GM19328 (cell line): Measurements from ENCODE around the gene HSP90AA1.
"Not testable (repeated sequence)": the region's sequence is repeated elsewhere in the genome, so short reads cannot be mapped to it uniquely, and the experiment has no call there.

Experiments used
- ATAC-seq: cut with Tn5 transposase; IDR thresholded peaks from one replicate; pipeline ENCODE4 v1.9.1; 2021; ENCODE audit warnings: mild to moderate bottlenecking, moderate library complexity; ENCODE audit not compliant: unreplicated experiment

Gene HSP90AA1

DNA sequence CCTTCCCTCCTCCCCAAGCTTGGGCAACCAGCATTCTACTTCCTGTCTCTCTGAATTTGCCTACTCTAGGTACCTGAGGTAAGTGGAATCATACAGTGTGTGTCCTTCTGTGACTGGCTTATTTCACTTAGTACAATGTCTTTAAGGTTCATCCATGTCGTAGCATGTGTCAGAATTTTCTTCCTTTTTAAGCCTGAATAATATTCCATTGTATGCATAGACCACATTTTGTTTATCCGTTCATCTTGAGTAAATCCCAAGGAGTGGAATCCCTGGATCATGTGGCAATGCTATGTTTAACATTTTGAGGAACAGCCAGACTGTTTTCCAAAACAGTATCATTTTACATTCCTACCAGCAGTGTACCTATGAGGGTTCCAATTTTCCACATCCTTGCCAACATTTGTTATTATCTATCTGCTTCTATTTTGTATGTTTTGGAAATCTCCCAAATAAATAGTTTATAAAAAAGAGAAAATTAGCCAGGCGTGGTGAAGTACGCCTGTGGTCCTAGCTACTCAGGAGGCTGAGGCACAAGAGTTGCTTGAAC is 12.4 kb downstream of the HSP90AA1 start:
- ATAC-seq, result no peak

DNA sequence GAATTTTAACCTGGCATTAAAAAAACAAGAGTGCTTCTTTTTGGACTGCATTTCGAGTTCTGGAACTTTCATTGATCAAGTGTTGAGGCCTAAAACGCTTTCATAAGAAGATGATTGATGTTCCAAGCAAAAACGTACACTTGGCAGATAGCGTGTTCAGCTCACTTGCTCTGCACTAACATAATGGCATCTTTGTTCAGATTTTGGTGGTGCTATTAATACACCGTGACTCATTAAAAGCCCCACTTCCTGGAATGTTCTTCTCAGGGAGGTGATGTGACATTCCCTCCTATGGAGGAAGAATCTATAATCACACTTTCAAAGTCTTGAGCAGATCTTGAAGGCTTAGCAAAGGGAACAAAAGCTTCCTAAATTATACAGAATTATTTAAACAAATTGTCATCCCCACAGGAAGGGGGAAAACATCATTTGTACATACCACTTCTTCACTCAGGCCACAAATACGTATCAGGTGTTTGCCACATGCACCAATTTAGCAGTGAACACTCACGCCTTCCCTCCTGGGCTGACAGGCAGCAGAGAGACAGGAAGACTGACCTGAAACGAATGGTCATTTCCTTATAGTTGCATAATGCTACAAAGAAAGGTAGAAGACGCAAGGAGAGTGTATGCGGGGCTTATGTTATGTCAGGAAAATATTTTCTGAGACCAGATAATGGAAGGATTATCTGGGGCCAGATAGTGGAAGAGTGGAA is 15.4 kb downstream of the HSP90AA1 start:
- ATAC-seq, result no peak

DNA sequence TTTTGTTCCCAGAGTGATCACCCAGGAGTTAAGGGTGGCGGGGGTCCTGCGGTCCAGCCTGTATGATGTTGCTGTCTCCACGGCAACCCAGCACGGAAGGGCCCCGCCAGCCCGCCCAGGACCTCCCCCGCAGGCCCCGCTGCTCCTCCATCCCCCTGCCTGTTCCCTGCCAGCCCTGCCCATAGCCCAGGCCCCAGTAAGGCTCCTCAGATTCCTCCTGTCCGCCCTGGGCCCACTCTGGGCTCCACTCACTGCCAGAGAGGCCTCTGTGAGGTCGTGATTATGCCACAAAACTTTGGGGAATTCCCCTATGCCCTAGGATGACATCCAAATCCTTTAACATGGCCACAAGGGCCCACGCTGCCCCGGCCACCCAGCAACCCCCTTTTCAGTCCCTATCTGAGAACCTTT is 20.8 kb downstream of the HSP90AA1 start:
- no peak for ATAC-seq

DNA sequence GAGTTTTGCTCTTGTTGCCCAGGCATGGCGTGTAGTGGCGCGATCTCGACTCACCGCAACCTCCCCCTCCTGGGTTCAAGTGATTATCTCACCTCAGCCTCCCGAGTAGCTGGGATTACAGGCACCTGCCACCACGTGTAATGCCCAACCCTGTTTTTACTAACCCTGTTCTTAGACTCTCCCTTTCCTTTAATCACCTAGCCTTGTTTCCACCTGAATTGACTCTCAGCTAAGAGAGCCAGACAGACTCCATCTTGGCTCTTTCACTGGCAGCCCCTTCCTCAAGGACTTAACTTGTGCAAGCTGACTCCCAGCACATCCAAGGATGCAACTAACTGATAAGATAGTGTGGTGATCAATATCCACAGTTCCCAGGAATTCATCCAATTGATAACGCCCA is 22.3 kb downstream of the HSP90AA1 start:
- ATAC-seq, result not testable (repeated sequence)

DNA sequence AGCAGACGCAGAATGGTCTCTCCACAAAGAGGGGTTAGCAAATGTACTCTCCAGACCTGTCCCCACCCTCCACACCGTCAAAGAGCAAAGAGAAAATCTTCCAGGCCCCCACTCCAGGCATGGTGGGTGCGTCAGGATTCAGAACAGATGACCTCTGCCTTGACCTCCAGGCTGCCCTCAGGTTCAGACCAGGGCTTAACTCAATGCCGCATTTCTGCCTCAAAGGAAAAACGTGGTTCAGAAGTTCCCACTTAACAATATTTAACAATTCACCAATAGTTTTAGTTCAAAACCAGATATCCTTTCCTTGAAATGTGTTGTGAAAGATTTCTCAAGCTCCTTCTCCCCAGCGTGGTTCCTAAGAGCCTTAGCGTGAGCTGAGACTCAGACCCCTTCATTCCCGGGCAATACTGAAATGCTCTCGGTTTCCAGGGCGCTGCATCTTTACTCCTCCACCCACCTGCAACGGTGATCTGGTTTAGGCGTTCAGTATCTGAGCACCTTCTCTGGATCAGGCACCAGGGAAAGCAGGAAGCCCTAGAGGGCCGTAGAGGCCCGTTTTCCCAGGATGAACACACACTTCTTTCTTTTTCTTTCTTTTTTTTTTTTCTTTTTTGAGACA is 22.9 kb downstream of the HSP90AA1 start:
- ATAC-seq, result no peak

DNA sequence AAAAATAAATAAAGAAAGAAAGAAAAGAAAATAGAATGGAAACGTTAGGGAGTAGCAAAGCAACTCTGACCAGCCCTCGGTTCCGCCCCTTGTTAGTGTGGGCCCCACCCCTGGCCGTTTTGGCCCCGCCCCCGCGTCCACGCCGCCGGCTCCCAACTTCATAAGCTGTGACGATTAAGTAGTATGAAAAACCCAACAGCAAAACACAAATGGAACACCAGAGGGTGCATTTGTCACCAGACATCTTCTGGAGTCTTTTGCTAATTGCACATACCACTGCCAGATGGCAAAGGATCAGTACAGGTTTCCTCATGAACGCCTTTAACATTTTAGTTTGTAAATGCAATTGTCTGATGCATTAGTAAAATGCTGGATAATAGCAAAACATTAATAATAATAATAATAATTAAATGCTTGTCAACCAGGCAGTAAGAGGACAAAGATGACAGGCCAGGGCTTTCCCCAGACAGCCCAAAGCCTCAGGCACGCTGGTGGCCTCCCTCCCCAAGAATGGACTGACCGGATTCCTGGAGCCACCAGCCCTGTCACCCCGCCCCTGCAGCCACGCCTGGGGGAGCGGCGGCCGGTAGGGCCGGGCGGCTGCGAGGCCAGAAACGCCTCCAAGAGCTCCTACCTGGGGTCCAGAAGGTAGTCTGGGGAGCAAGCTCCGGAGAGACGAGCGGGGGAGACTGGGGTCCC is 23.6 kb downstream of the HSP90AA1 start:
- ATAC-seq, result no peak

DNA sequence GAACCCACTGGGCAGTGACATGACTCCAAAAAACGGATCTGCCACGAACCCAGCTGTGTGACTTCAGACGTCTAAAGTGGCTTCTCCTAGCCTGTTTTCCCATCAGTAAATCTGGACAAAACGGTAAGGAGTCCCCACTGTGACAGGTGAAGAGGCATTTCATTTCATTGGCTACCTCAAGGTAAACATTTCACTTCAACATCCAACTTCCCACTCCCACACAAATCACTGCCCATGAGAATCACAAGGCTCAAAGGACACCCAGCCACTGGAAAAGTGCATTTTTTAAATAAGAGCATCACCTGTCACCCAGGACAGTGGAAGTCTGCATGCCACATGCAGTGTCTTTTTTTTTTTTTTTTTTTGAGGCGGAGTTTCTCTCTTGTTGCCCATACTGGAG is 27.9 kb downstream of the HSP90AA1 start:
- ATAC-seq, result no peak

DNA sequence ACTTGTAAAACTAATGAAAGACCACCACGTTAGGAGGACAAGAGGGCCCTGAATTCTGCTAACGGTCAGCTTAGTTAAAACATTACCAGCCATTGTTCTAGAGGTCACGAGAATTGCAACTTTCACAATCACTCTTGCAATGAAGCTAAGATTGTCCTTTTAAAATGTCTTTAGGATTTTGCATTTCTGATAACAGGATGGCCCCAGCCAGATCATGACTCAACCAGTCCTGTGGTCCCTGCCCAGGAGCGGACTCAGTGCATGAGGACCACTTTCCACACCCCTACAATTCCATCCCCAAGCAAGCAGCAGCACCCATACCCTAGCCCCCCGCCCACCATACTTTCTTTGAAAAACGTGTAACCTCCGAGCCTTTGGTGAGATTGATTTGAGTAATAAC is 28.7 kb downstream of the HSP90AA1 start:
- ATAC-seq, result no peak

DNA sequence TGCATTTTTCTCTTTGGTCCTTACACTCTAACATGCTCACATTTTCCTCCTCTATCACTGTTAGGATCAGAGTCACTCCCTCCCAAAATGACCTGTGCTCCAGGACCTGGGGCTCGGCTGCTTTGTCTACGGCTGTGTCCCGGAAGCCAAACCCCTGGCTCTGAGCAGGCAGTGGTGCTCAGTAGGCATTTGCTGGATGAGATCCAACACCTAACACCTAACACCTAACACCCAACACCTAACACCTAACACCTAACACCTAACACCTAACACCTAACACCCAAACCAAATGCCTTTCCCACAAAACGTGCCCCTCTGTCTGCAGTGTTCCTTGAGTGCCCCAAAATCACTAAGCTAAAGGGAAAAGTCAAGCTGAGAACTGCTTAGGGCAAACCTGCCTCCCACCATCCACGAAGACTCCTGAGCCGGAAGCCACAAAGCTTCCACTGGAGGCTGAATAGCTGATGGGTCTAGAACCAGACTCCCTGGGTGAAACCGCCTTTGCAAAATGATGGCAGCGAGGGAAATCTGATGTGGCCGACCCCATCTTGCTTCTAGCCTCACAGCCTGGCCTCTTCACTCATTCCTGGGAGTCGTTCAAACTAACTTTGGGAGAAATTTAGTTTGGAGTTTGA is 29.2 kb downstream of the HSP90AA1 start:
- ATAC-seq, result no peak

DNA sequence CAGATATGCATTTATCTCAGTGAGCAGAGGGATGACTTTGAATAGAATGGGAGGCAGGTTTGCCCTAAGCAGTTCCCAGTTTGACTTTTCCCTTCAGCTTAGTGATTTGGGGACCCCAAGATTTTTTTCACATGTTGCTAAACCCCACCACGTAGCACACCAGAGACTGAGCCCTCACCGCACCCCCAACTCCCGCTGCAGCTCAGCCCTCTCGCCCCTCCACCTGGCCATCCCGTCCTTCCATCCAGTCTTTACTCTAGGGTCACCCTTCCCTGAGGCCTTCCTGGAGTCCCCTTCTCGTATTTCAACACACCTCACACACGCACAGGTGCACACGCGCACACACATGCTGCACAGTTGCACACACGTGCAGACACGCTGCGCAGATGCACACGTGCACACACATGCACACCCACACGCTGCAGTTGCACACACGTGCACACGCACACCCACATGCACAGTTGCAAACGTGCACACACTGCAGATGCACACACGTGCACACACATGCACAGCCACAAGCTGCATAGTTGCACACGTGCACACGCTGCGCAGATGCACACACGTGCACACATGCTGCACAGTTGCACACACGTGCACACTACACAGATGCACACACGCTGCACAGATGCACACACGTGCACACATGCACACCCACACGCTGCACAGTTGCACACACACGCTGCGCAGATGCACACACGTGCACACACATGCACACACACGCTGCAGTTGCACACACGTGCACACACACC is 30.0 kb downstream of the HSP90AA1 start:
- ATAC-seq, result no peak

DNA sequence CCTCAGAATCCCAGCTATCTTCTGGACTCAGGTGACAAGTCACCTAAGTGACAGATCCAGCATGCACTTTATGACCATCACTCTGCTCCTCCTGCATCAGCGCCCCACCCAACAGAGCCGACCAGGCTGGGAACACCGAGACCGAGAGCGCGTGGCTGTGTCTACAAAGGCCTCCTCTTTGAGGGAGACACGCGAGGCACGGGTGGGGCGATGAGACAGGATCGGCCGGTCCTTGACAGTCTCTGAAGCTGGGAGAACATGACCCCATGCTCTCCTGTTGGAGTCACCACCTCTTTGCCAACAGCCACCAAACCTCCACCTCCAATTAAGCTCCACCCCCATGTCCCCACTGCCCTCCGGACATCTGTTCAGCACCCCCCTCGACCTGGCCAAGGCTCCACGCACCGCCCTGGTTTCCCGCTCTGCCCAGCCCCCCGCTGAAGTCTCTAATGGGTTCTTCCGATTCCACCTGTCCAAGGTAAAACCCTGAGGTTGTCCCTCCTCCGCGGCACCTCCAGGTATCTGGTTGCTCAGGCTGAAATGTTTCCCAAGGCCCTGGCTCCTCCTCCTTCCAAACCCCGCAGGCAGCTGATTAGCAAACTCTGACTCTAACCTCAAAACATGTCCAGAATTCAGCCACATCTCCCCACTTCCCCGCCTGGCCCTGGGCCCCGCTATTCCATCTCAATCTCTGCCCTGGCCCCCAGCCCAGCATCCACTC is 31.5 kb downstream of the HSP90AA1 start:
- ATAC-seq, result no peak

DNA sequence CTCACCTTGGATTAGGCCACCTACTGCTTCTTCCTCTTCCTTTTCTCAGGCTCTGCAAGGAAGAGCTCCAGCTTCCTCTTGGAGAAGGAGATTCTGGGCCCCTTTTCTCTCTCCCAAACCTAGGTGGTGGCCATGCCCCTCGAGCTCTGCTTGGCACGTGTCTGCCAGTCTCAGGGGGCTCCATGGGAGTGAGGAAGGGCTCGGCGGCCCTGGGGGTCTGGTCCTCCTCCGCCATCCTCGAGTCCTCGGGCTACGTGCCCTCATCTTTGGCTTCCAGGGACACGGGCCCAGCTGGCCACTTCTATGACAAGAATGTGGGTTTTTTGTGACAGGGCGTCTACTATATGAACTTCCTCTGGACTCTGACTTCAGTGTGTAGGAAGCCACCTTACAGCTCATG is 34.3 kb downstream of the HSP90AA1 start:
- no peak for ATAC-seq

DNA sequence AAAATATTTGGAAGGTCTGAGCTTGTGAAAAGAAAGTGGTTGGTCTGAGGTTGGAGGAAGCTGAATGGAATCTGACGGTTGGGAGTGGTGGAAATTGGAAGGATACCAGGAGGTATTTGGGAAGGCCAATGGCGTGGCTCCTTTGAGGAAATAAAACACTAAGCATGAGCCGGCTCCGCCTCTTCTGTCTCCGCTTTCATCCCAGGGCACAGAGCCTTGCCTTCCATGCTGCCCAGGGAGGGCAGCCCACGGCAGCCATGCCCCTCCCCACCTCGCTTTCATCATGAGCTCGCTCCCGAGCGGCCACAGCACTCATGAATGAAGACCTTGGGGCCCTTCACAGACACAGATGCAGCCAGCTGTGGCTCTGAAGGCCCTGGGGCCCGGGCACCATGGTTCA is 36.2 kb downstream of the HSP90AA1 start:
- ATAC-seq, result no peak

DNA sequence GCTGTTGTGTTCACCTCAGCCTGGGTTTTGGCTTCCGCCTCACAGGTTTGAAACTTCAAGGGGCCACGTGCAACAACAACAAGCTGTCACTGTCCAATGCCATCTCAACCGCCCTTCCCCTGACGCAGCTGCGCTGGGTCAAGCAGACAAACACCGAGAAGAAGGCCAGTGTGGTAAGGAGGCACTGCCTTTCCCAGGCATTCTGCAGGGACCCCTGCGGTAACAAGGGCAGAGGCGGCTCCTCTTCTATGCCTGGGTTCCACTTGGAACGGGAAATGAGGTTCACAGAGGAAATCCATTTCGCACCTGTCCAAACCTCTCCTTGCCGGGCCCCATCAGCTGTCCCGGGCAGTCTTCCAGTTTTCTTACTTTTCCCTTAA is 36.8 kb downstream of the HSP90AA1 start:
- no peak for ATAC-seq

DNA sequence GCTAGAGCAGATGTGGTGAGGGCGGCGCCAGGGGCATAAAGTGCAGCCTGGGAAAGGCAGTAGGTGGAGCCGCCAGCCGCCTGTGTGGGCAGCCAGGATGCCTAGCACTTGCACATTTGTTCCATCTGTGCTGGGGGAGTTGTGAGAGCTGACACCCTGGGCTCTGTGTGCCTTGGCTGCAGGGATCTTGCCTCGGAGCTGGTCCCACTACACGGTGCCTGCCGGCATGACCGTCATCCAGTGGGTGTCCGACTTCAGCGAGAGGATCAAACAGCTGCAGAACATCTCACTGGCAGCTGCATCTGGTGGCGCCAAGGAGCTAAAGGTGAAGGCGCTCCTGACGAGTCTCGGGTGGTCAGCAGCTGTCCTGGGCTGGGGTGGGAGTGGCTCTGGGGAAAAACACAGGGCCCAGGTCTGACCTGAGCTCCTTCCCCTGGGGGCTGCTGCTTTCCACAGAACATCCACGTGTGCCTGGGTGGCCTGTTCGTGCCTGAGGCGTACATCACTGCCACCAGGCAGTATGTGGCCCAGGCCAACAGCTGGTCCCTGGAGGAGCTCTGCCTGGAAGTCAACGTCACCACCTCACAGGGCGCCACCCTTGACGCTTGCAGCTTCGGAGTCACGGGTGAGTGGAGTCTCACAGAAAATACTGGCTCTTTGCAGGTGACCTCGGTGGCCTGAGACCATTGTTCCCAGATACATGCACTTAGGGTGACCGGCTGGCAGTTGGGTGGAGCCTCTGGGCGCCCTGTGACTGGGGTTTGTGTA is 37.4 kb downstream of the HSP90AA1 start:
- no peak for ATAC-seq

DNA sequence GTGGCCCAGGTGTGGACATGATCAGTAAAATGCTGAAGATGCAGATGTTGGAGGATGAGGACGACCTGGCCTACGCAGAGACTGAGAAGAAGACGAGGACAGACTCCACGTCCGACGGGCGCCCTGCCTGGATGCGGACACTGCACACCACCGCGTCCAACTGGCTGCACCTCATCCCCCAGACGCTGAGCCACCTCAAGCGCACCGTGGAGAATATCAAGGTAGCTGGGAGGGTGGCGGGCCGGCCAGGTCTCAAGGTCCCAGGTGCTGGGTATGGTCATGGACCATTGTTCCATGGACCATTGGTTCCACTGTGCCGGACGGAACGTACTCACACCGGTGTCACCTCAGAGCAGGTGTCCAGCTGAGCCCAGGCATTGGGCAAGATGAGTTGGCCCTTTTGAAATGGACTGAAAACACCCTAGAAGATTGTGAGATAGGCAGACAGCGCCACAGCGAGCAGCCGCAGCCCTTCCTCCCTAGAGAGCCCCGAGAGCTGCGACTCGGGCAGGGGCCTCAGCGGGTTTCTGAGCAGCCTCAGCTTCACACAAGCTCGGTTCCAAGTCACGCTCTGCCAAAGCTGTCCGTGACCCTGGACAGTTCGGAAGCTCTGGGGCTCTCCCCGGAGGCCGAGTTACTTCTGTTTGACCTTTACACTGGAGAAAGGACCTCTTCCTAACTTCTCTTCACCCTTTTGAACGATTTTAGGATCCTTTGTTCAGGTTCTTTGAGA is 38.9 kb downstream of the HSP90AA1 start:
- no peak for ATAC-seq

DNA sequence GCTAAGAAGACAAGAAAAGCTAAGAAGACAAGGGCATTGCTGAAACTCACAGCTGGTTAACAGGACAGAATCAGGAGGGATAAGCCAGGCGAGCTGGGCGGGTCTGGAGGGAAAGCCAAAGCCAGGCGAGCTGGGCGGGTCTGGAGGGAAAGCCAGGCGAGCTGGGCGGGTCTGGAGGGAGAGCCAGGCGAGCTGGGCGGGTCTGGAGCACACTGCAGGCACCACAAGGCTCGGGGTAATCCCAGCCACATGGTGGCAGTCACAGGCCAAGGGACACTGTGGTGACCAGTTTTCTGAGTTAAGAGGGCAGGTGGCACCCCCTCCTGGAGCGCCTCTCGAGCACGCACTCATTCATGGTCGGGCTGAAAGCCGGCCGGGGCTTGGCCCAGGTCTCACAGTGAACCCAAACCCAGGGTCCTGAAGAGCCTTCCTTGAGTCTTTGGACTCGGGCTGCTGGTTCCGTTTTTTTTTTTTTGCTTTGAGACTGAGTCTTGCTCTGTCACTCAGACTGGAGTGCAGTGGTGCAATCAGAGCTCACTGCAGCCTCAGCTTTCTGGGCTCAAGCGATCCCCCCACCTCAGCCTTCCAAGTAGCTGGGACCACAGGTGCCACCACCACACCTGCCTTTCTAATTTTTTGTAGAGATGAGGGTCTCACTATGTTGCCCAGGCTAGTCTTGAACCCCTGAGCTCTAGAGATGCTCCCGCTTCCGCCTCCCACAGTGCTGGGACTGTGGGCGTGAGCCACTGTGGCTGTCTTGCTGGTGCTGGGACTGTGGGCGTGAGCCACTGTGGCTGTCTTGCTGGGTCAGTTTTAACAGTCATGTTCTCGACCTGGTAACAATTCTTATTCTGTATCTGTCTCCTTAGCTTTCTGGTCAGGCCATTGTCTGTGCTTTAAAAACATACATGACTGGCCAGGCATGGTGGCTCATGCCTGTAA is 40.2 kb downstream of the HSP90AA1 start:
- no peak for ATAC-seq

DNA sequence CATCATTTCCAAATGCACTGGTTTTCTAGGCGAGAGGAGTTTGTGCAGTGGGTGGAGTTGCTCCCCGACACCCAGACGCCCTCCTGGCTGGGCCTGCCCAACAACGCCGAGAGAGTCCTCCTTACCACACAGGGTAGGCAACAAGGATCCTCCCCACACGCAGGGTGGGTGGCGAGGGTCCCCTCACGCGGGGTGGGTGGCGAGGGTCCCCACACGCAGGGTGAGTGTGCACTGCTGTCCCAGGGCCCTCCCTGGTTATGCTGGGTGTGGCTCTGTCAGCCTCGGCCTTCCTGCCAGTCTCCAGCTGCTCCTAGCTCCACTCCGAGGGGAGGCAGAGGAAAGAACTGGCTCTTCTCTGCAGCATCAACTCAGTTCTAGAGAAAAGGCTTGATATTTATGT is 42.3 kb downstream of the HSP90AA1 start:
- ATAC-seq, result no peak
